Hepatic stellate cell (primary cell): ENCODE data around the gene ATF7.
A peak's percentile ranks its signal among the peaks of the same experiment; 100 is the strongest.
"Not testable (repeated sequence)": the region's sequence is repeated elsewhere in the genome, so short reads cannot be mapped to it uniquely, and the experiment has no call there.

Source experiments
- DNase-seq: peaks from one replicate; pipeline ENCODE4 v3.0.0; 2011; ENCODE audit warnings: low spot score

ATF7 gene

GRCh38 chr12:53594897-53595615 is 31.1 kb downstream of the ATF7 start:
- no peak for DNase-seq

- no peak for DNase-seq
Measured at GRCh38 chr12:53593707-53594106, 32.5 kb downstream of the ATF7 start.

- DNase-seq, result no peak
Measured at GRCh38 chr12:53593031-53593430, 33.2 kb downstream of the ATF7 start.

GRCh38 chr12:53592426-53592825 is 33.8 kb downstream of the ATF7 start:
- no peak for DNase-seq

- no peak for DNase-seq
Measured at GRCh38 chr12:53591301-53592206, 34.6 kb downstream of the ATF7 start.

- no peak for DNase-seq
Measured at GRCh38 chr12:53590652-53591051, 35.5 kb downstream of the ATF7 start.

GRCh38 chr12:53589915-53590314 is 36.3 kb downstream of the ATF7 start:
- DNase-seq, result no peak

GRCh38 chr12:53589423-53589822 is 36.8 kb downstream of the ATF7 start:
- DNase-seq, result no peak

GRCh38 chr12:53588123-53588522 is 38.1 kb downstream of the ATF7 start:
- no peak for DNase-seq

- DNase-seq, result no peak
Measured at GRCh38 chr12:53586745-53587144, 39.4 kb downstream of the ATF7 start.

GRCh38 chr12:53585448-53586125 is 40.6 kb downstream of the ATF7 start:
- DNase-seq, result no peak

GRCh38 chr12:53579545-53579955 is 46.6 kb downstream of the ATF7 start:
- no peak for DNase-seq

- DNase-seq, result no peak
Measured at GRCh38 chr12:53578783-53579182, 47.4 kb downstream of the ATF7 start.

- no peak for DNase-seq
Measured at GRCh38 chr12:53577941-53578352, 48.2 kb downstream of the ATF7 start.

GRCh38 chr12:53575502-53576249 is 50.5 kb downstream of the ATF7 start:
- no peak for DNase-seq

- no peak for DNase-seq
Measured at GRCh38 chr12:53572134-53572758, 53.9 kb downstream of the ATF7 start.

- DNase-seq, result no peak
Measured at GRCh38 chr12:53571295-53571694, 54.9 kb downstream of the ATF7 start.

GRCh38 chr12:53568809-53569557 is 57.2 kb downstream of the ATF7 start:
- DNase-seq, result peak; percentile 35

GRCh38 chr12:53567961-53568808 is 58.0 kb downstream of the ATF7 start:
- no peak for DNase-seq

- not testable (repeated sequence) for DNase-seq
Measured at GRCh38 chr12:53565376-53565775, 60.8 kb downstream of the ATF7 start.
